ENCODE measurements around the gene IRF8. TPM values are rescaled to one million over a fixed set of nuclear protein-coding genes. Genes with fewer than 3 reads are reported as not detected.
A peak's percentile ranks its signal among the peaks of the same experiment; 100 is the strongest.

IRF8 gene
- total and polyA plus RNA-seq, 5 experiments from 2014 or later, result 2.0 to 17.8 (median 5.8) TPM

DNA sequence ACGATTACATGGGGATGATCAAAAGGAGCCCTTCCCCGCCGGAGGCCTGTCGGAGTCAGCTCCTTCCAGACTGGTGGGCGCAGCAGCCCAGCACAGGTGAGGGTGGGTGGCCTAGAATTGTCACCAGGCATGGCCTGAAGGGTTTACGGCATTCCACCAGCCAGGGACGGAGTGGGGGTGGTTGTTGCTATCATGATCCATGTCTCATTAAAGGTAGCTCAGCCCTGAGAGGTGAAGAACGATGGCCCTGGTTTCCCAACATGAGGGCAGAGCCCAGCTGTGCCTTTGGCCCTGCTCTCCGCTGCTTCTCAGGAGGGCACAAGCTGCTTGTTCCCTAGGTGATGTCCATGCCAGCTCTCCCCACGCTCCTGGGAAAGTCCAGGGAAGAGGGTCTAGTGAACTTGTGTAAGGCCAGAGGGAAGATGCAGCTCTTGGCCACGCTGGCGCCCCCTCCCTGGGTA lies 14.2 kb downstream of the IRF8 start:
- Mint-ChIP-seq H3K4me1 (peaks cover 10 to 89% (median 12%) of the 10 kb centered on the region in 4 donors), H3K4me3 (no peak overlapping the region), H3K27me3 (no peaks in the 10 kb centered on the region), H3K9me3 (no peaks in the 10 kb centered on the region), H3K36me3 (peaks cover 3 to 8% (median 6%) of the 10 kb centered on the region in 3 donors), H3K27ac (no peak overlapping the region)
- POLR2A ChIA-PET, result no interaction called here
- DNase-seq (no peak), ATAC-seq (no peak)

DNA sequence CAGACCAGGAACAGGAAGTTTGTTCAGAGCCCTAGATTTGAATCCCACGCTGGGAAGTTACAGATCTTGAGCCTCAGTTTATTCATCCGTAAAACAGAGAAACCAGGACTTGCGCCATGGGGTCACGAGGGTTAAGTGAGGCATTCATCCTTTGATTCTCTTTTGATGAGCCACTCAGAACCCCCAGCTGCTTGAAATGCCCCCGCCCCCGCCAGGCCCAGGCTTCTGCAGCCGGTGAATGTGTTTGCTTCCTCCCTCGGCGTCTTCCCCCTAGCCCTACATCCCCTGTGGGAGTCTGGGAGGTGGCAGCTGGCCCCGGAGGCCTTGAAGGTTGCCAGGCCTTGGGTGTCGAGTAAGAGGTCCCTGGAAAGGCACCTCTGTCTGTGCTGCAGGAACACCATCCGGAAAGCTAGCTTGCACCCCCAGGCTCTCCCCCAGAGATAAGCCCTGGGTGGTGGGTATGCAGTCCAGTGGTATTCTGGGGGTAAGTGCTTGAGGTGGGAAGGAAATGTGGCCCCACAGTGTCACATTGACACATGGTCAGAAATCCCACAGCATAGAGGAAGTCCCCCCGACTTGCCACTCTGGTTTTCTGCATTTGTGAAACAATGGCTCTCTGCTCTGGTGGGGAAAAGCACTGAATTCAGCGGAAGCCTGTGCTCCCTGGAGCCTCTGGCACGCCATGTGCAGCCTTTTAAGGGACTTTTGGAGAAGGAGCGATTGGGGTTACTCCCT lies 14.9 kb downstream of the IRF8 start:
- H3K36me3 Mint-ChIP-seq, result peaks cover under 1 to 6% (median 3%) of the 10 kb centered on the region in 3 donors
- peaks cover 3 to 82% (median 7%) of the 10 kb centered on the region in 4 donors for H3K4me1 Mint-ChIP-seq
- H3K27ac Mint-ChIP-seq, result peak overlapping the region in 1 of 10 donors; percentile 59
- H3K27me3 Mint-ChIP-seq, result no peaks in the 10 kb centered on the region
- ATAC-seq, result no peak
- H3K4me3 Mint-ChIP-seq, result no peak overlapping the region
- H3K9me3 Mint-ChIP-seq, result no peaks in the 10 kb centered on the region
- DNase-seq, result no peak
- POLR2A ChIA-PET, result no interaction called here

DNA sequence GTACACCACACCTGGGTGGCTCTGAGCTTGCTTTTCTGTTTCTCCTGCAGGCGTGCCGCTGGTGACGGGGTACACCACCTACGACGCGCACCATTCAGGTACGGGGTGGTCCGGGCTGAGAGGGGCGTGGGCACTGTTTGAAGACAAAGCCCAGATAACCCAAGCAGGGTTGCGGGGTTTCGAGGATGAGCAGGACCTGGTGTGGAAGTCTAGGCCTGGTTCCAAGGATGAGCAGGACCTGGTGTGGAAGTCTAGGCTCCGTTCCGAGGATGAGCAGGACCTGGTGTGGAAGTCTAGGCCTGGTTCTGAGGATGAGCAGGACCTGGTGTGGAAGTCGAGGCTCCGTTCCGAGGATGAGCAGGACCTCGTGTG lies 15.4 kb downstream of the IRF8 start:
- POLR2A ChIA-PET, result no interaction called here
- H3K36me3 Mint-ChIP-seq, result peaks cover 0 to 5% (median 0%) of the 10 kb centered on the region in 3 donors
- H3K4me3 Mint-ChIP-seq, result no peak overlapping the region
- H3K4me1 Mint-ChIP-seq, result peaks cover 3 to 77% (median 6%) of the 10 kb centered on the region in 4 donors
- ATAC-seq (no peak), DNase-seq (no peak)
- no peaks in the 10 kb centered on the region for H3K9me3 Mint-ChIP-seq
- H3K27me3 Mint-ChIP-seq, result no peaks in the 10 kb centered on the region
- peak overlapping the region in 1 of 10 donors; percentile 59 for H3K27ac Mint-ChIP-seq

- Mint-ChIP-seq H3K9me3 (no peaks in the 10 kb centered on the region), H3K4me3 (no peak overlapping the region), H3K27me3 (no peaks in the 10 kb centered on the region), H3K4me1 (peaks cover 3 to 71% (median 6%) of the 10 kb centered on the region in 4 donors), H3K27ac (no peak overlapping the region), H3K36me3 (peaks cover 0 to 7% (median 2%) of the 10 kb centered on the region in 3 donors)
- ATAC-seq (no peak), DNase-seq (no peak)
- POLR2A ChIA-PET, result no interaction called here
These were observed 16.3 kb downstream of the IRF8 start for GRCh38 chr16:85915125-85915845.

DNA sequence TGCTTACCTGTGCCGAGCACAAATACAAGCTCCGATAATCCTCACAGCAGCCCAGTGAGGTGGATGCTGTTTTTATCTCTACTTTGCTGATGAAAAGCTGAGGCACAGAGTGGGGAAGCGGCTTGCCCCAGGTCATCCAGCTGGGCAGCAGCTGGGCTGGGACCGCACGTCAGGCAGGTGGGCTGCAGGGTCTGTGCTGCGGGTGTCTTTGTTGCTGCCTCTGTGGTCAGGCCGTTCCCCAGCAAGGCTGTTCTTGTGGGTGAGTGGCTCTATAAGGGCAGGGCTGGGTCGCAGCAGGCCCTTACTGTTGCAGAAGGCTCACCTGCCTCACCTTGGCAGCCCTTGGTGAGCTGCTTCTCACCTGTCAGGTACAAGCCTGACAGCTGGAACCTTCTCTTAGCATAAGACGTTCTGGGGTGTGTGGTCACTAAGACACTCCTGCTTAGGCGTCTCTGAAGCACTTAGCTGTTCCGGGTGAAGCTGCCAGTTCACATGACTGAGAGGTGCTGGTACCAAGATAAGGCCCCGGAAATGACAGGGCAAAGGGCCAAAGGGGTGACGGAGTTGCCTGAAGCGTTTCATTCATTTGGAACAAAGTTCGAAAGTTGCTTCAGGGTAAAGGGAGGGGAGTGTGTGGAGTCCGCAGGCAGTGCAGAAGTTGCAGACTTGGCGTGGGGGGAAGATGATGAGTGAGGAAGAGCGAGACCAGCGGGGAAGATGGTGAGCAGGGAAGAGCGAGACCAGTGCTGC lies 17.4 kb downstream of the IRF8 start:
- POLR2A ChIA-PET, result interaction anchor here (0.7 kb wide), 1 partner anchor 18 kb away, joined by 3 read pairs; no protein-coding TSS in a partner anchor
- H3K9me3 Mint-ChIP-seq, result no peaks in the 10 kb centered on the region
- peak in 1 of 2 donors; percentile 65 for ATAC-seq
- peaks cover 3 to 63% (median 6%) of the 10 kb centered on the region in 4 donors for H3K4me1 Mint-ChIP-seq
- H3K4me3 Mint-ChIP-seq, result peak overlapping the region in 4 of 10 donors; percentile 14 to 27 (median 18)
- peaks cover 0 to 16% (median 10%) of the 10 kb centered on the region in 3 donors for H3K36me3 Mint-ChIP-seq
- no peaks in the 10 kb centered on the region for H3K27me3 Mint-ChIP-seq
- peak overlapping the region in 3 of 10 donors; percentile 22 to 87 (median 35) for H3K27ac Mint-ChIP-seq
- DNase-seq, result no peak

DNA sequence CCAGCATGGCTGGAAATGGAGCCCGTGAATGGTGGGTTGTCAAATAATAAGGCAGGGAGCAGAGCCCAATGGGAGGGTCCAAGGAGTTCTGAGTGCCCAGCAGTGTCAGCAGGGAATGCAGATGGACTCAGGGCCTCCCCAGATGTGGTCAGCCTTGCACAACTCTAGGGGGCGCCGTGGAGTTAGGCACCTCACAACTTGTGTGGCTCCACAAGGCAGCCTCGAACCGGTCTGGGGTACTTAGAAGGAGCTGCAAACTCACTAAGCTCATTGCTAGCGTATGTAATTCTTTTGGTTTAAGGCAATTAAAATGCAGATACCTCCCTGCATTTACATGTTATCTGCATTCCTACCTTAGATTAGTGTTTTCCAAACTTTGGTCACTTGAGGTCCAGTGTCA lies 18.1 kb downstream of the IRF8 start:
- Mint-ChIP-seq H3K4me1 (peaks cover 3 to 57% (median 6%) of the 10 kb centered on the region in 4 donors), H3K36me3 (peaks cover 0 to 15% (median 10%) of the 10 kb centered on the region in 3 donors), H3K4me3 (no peak overlapping the region), H3K27me3 (no peaks in the 10 kb centered on the region), H3K9me3 (no peaks in the 10 kb centered on the region), H3K27ac (no peak overlapping the region)
- DNase-seq (no peak), ATAC-seq (no peak)
- POLR2A ChIA-PET, result no interaction called here

DNA sequence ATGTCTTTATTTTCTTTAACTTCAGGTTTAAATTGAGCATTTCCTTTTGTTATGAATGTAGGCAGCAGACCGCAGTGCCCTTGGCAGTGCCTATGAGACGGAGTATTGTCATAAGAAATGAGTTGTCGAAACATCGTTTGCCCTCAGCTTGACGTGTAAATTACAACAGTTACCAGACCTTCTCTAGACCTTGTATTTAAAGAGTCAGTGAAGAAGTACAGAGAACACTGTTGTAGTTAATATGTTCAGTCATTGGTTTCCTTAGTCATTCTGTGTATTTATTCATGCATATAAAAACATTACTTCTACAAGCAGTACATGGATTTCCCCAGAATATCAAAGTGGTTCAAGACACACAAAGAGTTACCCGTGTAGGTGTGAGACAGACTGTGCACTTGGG lies 19.0 kb downstream of the IRF8 start:
- H3K27me3 Mint-ChIP-seq, result no peaks in the 10 kb centered on the region
- H3K4me3 Mint-ChIP-seq, result no peak overlapping the region
- no peak for DNase-seq
- H3K27ac Mint-ChIP-seq, result no peak overlapping the region
- no peaks in the 10 kb centered on the region for H3K9me3 Mint-ChIP-seq
- no peak for ATAC-seq
- H3K4me1 Mint-ChIP-seq, result peaks cover 0 to 49% (median 5%) of the 10 kb centered on the region in 4 donors
- H3K36me3 Mint-ChIP-seq, result peaks cover 0 to 15% (median 10%) of the 10 kb centered on the region in 3 donors
- POLR2A ChIA-PET, result no interaction called here

DNA sequence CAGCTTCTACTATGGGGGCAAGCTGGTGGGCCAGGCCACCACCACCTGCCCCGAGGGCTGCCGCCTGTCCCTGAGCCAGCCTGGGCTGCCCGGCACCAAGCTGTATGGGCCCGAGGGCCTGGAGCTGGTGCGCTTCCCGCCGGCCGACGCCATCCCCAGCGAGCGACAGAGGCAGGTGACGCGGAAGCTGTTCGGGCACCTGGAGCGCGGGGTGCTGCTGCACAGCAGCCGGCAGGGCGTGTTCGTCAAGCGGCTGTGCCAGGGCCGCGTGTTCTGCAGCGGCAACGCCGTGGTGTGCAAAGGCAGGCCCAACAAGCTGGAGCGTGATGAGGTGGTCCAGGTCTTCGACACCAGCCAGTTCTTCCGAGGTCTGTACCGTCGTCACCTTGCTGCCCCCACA lies 19.5 kb downstream of the IRF8 start:
- H3K36me3 Mint-ChIP-seq, result peaks cover 0 to 15% (median 10%) of the 10 kb centered on the region in 3 donors
- H3K27me3 Mint-ChIP-seq, result no peaks in the 10 kb centered on the region
- H3K27ac Mint-ChIP-seq, result no peak overlapping the region
- POLR2A ChIA-PET, result no interaction called here
- peaks cover 0 to 44% (median 5%) of the 10 kb centered on the region in 4 donors for H3K4me1 Mint-ChIP-seq
- H3K4me3 Mint-ChIP-seq, result no peak overlapping the region
- ATAC-seq (no peak), DNase-seq (no peak)
- no peaks in the 10 kb centered on the region for H3K9me3 Mint-ChIP-seq

DNA sequence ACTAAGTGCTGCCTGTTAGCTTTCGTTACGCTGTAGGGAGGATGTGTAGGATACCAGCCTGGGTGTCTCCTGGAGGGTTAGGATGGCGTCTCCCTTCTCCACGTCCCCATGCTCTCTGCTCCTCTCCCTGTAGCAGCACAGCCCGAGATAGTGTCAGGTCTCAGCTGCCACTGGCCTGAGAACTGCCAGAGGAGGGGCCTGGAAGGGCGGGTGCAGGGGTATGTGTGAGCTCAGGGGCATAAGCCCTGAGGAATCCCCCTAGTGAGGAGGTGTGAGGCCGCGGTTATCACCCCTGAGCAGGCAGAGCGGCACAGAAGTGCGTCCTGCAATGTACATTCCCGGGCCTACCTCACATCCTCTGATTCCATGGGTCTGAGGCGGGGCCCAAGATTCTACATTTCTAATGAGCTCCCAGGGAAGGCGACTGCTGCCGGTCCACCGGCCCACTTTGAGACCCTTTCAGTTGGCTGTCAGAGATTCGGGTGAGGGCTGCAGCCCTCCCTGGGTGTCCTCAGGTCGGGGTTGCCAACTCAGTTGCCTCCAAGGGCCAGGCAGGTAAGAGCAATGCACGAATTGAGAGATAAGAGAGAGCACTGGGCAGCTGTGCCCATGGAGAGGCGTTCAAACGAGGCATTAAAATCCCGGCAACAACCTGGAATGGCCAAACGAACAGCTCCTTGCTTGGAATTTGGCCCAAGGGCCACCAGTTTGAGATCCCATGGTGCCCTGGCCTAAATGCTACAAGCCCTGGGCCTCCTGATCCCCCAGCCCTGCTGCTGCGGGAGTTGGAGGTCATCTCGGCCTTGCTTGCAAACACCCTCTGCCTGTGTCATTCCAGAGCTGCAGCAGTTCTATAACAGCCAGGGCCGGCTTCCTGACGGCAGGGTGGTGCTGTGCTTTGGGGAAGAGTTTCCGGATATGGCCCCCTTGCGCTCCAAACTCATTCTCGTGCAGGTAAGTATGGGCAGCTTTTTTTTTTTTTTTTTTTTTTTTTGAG lies 20.6 kb downstream of the IRF8 start:
- POLR2A ChIA-PET, result interaction anchor here (0.6 kb wide), 1 partner anchor 465 kb away, joined by 4 read pairs; no protein-coding TSS in a partner anchor
- DNase-seq, result no peak
- no peak overlapping the region for H3K4me3 Mint-ChIP-seq
- H3K27ac Mint-ChIP-seq, result peak overlapping the region in 1 of 10 donors; percentile 27
- peaks cover 0 to 33% (median 5%) of the 10 kb centered on the region in 4 donors for H3K4me1 Mint-ChIP-seq
- no peaks in the 10 kb centered on the region for H3K27me3 Mint-ChIP-seq
- H3K36me3 Mint-ChIP-seq, result peaks cover 0 to 15% (median 10%) of the 10 kb centered on the region in 3 donors
- no peak for ATAC-seq
- no peaks in the 10 kb centered on the region for H3K9me3 Mint-ChIP-seq

- POLR2A ChIA-PET, result no interaction called here
- H3K27me3 Mint-ChIP-seq, result no peaks in the 10 kb centered on the region
- H3K4me3 Mint-ChIP-seq, result no peak overlapping the region
- ATAC-seq, result no peak
- H3K27ac Mint-ChIP-seq, result no peak overlapping the region
- H3K9me3 Mint-ChIP-seq, result no peaks in the 10 kb centered on the region
- H3K4me1 Mint-ChIP-seq, result peaks cover 0 to 27% (median 5%) of the 10 kb centered on the region in 4 donors
- H3K36me3 Mint-ChIP-seq, result peaks cover 0 to 15% (median 10%) of the 10 kb centered on the region in 3 donors
- no peak for DNase-seq
These were observed 22.1 kb downstream of the IRF8 start for GRCh38 chr16:85921026-85921425.

GRCh38 chr16:85923153-85924021 lies 24.4 kb downstream of the IRF8 start:
- Mint-ChIP-seq H3K36me3 (peaks cover 0 to 15% (median 10%) of the 10 kb centered on the region in 3 donors), H3K9me3 (no peaks in the 10 kb centered on the region), H3K4me1 (peaks cover under 1 to 22% (median 7%) of the 10 kb centered on the region in 4 donors), H3K27me3 (no peaks in the 10 kb centered on the region), H3K4me3 (no peak overlapping the region), H3K27ac (peak overlapping the region in 1 of 10 donors; percentile 32)
- ATAC-seq, result no peak
- POLR2A ChIA-PET, result interaction anchor here (0.7 kb wide), 1 partner anchor 75 kb away, joined by 3 read pairs; no protein-coding TSS in a partner anchor
- DNase-seq, result no peak
